ENCODE data around the gene NECAB3. TPM values are rescaled to one million over a fixed set of nuclear protein-coding genes. Genes with fewer than 3 reads are reported as not detected.
"Not testable (repeated sequence)": the region's sequence is repeated elsewhere in the genome, so short reads cannot be mapped to it uniquely, and the experiment has no call there.

NECAB3 gene
- total RNA-seq, 6 experiments from 2014 or later, result 13.2 to 21.9 (median 19.2) TPM

- Histone ChIP-seq H3K27ac (peak overlapping the region; percentile 22 to 80 (median 65)), H3K27me3 (no peaks in the 10 kb centered on the region), H3K36me3 (peaks cover 0 to 14% (median under 1%) of the 10 kb centered on the region in 4 donors), H3K4me3 (peak overlapping the region; percentile 5 to 34 (median 34)), H3K4me1 (peaks cover 0 to 38% (median 8%) of the 10 kb centered on the region in 4 donors), H3K9me3 (no peaks in the 10 kb centered on the region)
- intact Hi-C loops (cut with DNase I), result no loop called here
- 31% methylated on average over 10 of the region's 11 CpGs for WGBS (ENCODE audit: insufficient coverage, low coverage, low lambda C conversion rate, missing lambda C conversion rate)
- ATAC-seq, result peak; percentile 87 to 92 (median 91)
- TF ChIP-seq POLR2A (IDR thresholded peaks at IDR 0.05), result no peak
- TF ChIP-seq, protein P1, sequence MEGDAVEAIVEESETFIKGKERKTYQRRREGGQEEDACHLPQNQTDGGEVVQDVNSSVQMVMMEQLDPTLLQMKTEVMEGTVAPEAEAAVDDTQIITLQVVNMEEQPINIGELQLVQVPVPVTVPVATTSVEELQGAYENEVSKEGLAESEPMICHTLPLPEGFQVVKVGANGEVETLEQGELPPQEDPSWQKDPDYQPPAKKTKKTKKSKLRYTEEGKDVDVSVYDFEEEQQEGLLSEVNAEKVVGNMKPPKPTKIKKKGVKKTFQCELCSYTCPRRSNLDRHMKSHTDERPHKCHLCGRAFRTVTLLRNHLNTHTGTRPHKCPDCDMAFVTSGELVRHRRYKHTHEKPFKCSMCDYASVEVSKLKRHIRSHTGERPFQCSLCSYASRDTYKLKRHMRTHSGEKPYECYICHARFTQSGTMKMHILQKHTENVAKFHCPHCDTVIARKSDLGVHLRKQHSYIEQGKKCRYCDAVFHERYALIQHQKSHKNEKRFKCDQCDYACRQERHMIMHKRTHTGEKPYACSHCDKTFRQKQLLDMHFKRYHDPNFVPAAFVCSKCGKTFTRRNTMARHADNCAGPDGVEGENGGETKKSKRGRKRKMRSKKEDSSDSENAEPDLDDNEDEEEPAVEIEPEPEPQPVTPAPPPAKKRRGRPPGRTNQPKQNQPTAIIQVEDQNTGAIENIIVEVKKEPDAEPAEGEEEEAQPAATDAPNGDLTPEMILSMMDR (IDR thresholded peaks at IDR 0.05), result no peak
- DNase-seq, result peak in 1 of 3 donors; percentile 69
Observed at GRCh38 chr20:33647603-33648395, 26.4 kb downstream of the NECAB3 start.

DNA sequence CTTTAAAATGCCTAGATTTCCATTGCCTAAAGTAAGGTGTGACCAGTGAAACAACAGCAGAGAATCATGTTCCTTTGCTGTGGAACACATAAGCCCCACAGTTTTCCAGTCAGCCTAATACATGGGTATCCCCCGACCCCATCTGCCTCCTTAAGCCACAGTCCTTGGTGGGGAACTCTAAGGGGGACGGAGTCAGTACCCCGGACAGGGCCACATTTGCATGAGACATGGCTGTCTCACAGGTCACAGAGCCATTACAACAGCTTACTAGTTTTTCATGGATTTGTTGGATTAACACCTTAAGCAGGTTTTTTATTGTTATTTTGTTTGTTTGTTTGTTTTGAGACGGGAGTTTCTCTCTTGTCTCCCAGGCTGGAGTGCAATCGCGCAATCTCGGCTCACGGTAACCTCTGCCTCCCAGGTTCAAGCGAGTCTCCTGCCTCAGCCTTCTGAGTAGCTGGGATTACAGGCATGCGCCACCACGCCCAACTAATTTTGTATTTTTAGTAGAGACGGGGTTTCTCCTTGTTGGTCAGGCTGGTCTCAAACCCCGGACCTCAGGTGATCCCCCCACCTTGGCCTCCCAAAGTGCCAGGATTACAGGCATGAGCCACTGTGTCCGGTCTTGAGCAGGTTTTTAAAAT lies 27.1 kb downstream of the NECAB3 start:
- intact Hi-C loops (cut with DNase I); H3K9me3 ChIP-seq; DNase-seq; H3K27me3 ChIP-seq: not testable (repeated sequence)
- ATAC-seq, result peak; percentile 17 to 43 (median 32)
- H3K4me3 ChIP-seq, result peak overlapping the region; percentile 5 to 34 (median 34)
- 47% methylated on average over 14 of the region's 14 CpGs for WGBS (ENCODE audit: insufficient coverage, low coverage, low lambda C conversion rate, missing lambda C conversion rate)
- H3K4me1 ChIP-seq, result peaks cover 0 to 38% (median 8%) of the 10 kb centered on the region in 4 donors
- H3K36me3 ChIP-seq, result peaks cover 0 to 14% (median under 1%) of the 10 kb centered on the region in 4 donors
- H3K27ac ChIP-seq, result peak overlapping the region; percentile 22 to 80 (median 65)

DNA sequence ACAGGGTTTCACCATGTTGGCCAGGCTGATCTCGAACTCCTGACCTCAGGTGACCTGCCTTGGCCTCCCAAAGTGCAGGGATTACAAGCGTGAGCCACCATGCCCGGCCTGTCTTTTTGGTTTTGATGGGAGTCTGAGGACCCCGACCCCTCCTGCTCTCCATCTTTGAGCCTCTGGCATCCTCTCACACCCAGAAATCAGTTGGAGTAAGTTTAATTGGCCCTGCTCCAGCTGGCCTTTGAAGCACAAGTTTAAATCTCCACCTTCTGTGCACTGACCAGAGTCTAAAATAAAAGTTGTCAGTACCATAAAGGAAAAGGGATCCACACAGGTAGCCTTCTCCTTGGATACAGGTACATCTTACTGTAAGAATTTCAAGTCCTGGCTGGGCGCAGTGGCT lies 28.0 kb downstream of the NECAB3 start:
- Histone ChIP-seq H3K9me3 (no peaks in the 10 kb centered on the region), H3K4me3 (no peak overlapping the region), H3K27me3 (no peaks in the 10 kb centered on the region), H3K27ac (no peak overlapping the region), H3K4me1 (peaks cover 0 to 38% (median 8%) of the 10 kb centered on the region in 4 donors), H3K36me3 (peaks cover 0 to 14% (median under 1%) of the 10 kb centered on the region in 4 donors)
- intact Hi-C loops (cut with DNase I), result no loop called here
- ATAC-seq (no peak), DNase-seq (no peak)
- WGBS (ENCODE audit: insufficient coverage, low coverage, low lambda C conversion rate, missing lambda C conversion rate), result 80% methylated on average over 4 of the region's 5 CpGs
- TF ChIP-seq, protein P1 (IDR thresholded peaks at IDR 0.05), result no peak
- TF ChIP-seq POLR2A (IDR thresholded peaks at IDR 0.05), result no peak

DNA sequence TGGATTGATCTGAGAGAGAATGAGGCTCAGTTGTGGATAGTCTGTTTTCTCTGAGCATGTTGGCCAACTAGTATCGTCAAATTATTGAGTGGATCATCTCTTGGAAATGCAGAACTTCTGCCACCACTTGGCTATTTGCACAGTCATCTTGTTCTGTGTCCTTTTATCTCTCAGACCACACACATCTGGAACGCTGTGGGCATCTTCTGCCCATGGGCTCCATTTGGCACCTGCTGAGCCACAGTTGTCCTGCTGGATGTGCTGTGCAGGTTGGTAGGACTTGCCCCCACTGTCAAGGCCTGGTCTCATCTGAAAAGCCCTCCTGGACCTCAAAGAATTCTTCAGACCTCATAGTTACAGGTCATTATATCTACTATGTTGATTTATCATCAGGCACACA lies 28.8 kb downstream of the NECAB3 start:
- Histone ChIP-seq H3K9me3 (no peaks in the 10 kb centered on the region), H3K36me3 (peaks cover 0 to 18% (median 3%) of the 10 kb centered on the region in 4 donors), H3K4me1 (peaks cover 0 to 38% (median 8%) of the 10 kb centered on the region in 4 donors), H3K27me3 (no peaks in the 10 kb centered on the region), H3K27ac (no peak overlapping the region), H3K4me3 (no peak overlapping the region)
- TF ChIP-seq POLR2A (IDR thresholded peaks at IDR 0.05), result no peak
- TF ChIP-seq, protein P1 (IDR thresholded peaks at IDR 0.05), result no peak
- intact Hi-C loops (cut with DNase I), result no loop called here
- no peak for ATAC-seq
- 50% methylated on average over 1 of the region's 2 CpGs for WGBS (ENCODE audit: insufficient coverage, low coverage, low lambda C conversion rate, missing lambda C conversion rate)
- no peak for DNase-seq

- TF ChIP-seq POLR2A (IDR thresholded peaks at IDR 0.05), result no peak
- TF ChIP-seq, protein P1 (IDR thresholded peaks at IDR 0.05), result no peak
- no peak for DNase-seq
- Histone ChIP-seq H3K27ac (no peak overlapping the region), H3K4me3 (no peak overlapping the region), H3K27me3 (no peaks in the 10 kb centered on the region), H3K36me3 (peaks cover 0 to 22% (median 4%) of the 10 kb centered on the region in 4 donors), H3K9me3 (no peaks in the 10 kb centered on the region), H3K4me1 (peaks cover 0 to 38% (median 8%) of the 10 kb centered on the region in 4 donors)
- peak in 1 of 4 donors; percentile 28 for ATAC-seq
- WGBS (ENCODE audit: insufficient coverage, low coverage, low lambda C conversion rate, missing lambda C conversion rate), result 48% methylated on average over 4 of the region's 4 CpGs
- intact Hi-C loops (cut with DNase I), result no loop called here
Observed at GRCh38 chr20:33645072-33645358, 29.2 kb downstream of the NECAB3 start.

All from right lobe of liver (tissue), 6 donors.